Left renal pelvis (tissue), 4 donors: ENCODE results near the gene RAC2. TPM values are rescaled to one million over a fixed set of nuclear protein-coding genes. Genes with fewer than 3 reads are reported as not detected.
"Not testable (repeated sequence)": the region's sequence is repeated elsewhere in the genome, so short reads cannot be mapped to it uniquely, and the experiment has no call there.

ENCODE experiments used
- DNase-seq, 4 donors: peaks; one replicate each; pipeline ENCODE4 v3.0.0-alpha.2; 2013; ENCODE audit warnings: low read depth in 4 of 4, low spot score in 3 of 4
- polyA plus RNA-seq, 4 donors: library from polyadenylated mRNA; unstranded; fragments of 120-200 nt; gene quantifications; one replicate each; pipeline ENCODE4 v1.2.1, GENCODE V29; 2013; ENCODE audit not compliant: insufficient read length in 4 of 4

The RAC2 gene
- polyA plus RNA-seq, 4 donors: 6.2 to 13.6 (median 8.1) TPM

- DNase-seq: no peak
Measured at GRCh38 chr22:37256075-37256726, 12.1 kb upstream of the RAC2 start.

GRCh38 chr22:37255558-37256006, 11.5 kb upstream of the RAC2 start:
- no peak for DNase-seq

- DNase-seq: no peak
Measured at GRCh38 chr22:37254867-37255233, 10.8 kb upstream of the RAC2 start.

GRCh38 chr22:37254209-37254866, 10.3 kb upstream of the RAC2 start:
- no peak for DNase-seq

- no peak for DNase-seq
Measured at GRCh38 chr22:37253126-37253660, 9.1 kb upstream of the RAC2 start.

- DNase-seq: not testable (repeated sequence)
Measured at GRCh38 chr22:37251836-37252235, 7.8 kb upstream of the RAC2 start.

- no peak for DNase-seq
Measured at GRCh38 chr22:37249986-37250385, 5.9 kb upstream of the RAC2 start.

GRCh38 chr22:37248251-37248650, 4.2 kb upstream of the RAC2 start:
- no peak for DNase-seq

GRCh38 chr22:37245740-37246139, 1.7 kb upstream of the RAC2 start:
- no peak for DNase-seq

- no peak for DNase-seq
Measured at GRCh38 chr22:37244922-37245722, 1.1 kb upstream of the RAC2 start.

GRCh38 chr22:37243402-37244113, 511 bp downstream of the RAC2 start:
- DNase-seq: no peak

GRCh38 chr22:37242395-37242918, 1.6 kb downstream of the RAC2 start:
- DNase-seq: no peak

GRCh38 chr22:37241351-37242142, 2.5 kb downstream of the RAC2 start:
- DNase-seq: no peak

- DNase-seq: no peak
Measured at GRCh38 chr22:37240941-37241320, 3.1 kb downstream of the RAC2 start.

- no peak for DNase-seq
Measured at GRCh38 chr22:37240240-37240940, 3.7 kb downstream of the RAC2 start.

GRCh38 chr22:37239336-37240239, 4.5 kb downstream of the RAC2 start:
- no peak for DNase-seq

GRCh38 chr22:37237371-37238268, 6.4 kb downstream of the RAC2 start:
- DNase-seq: no peak
